MM.1S (cell line): ENCODE results near the gene CILP2.

Experiments used
- DNase-seq: peaks from one replicate; pipeline ENCODE4 v3.0.0-alpha.2; 2015
- H2AFZ ChIP-seq: fragments of 300-600 bp; sonication (generic); 2 replicates; pipeline ENCODE4 v1.6.0; 2016; ENCODE audit warnings: antibody characterized with exemption, low read length
- H3F3A ChIP-seq: fragments of 300-600 bp; sonication (generic); 2 replicates; pipeline ENCODE4 v1.6.1; 2016; ENCODE audit warnings: mild to moderate bottlenecking, antibody characterized with exemption, low read length, moderate library complexity, mixed read lengths; ENCODE audit not compliant: insufficient read depth
- H3K27ac ChIP-seq: fragments of 300-600 bp; sonication (generic); 2 replicates; pipeline ENCODE4 v1.5.1; 2016; ENCODE audit warnings: mild to moderate bottlenecking, low read length
- H3K27me3 ChIP-seq: fragments of 300-600 bp; sonication (generic); replicated peaks from 2 replicates; pipeline ENCODE4 v1.6.0; 2016; ENCODE audit warnings: low read length; ENCODE audit not compliant: insufficient read depth
- H3K36me3 ChIP-seq: fragments of 300-600 bp; sonication (generic); replicated peaks from 2 replicates; pipeline ENCODE4 v1.6.1; 2016; ENCODE audit warnings: mild to moderate bottlenecking, low read length, mixed read lengths; ENCODE audit not compliant: insufficient read depth
- H3K4me1 ChIP-seq: fragments of 300-600 bp; sonication (generic); 2 replicates; pipeline ENCODE4 v1.6.1; 2016; ENCODE audit warnings: low read length, mixed read lengths
- H3K4me2 ChIP-seq: fragments of 300-600 bp; sonication (generic); 2 replicates; pipeline ENCODE4 v1.6.0; 2016; ENCODE audit warnings: low read depth, low read length
- H3K4me3 ChIP-seq: fragments of 300-600 bp; sonication (generic); 2 replicates; pipeline ENCODE4 v1.5.1; 2016; ENCODE audit warnings: low read length, mixed read lengths
- H3K79me2 ChIP-seq: fragments of 300-600 bp; sonication (generic); 2 replicates; pipeline ENCODE4 v1.6.1; 2016; ENCODE audit warnings: mixed run types, low read length, mixed read lengths
- H3K9ac ChIP-seq: fragments of 300-600 bp; sonication (generic); 2 replicates; pipeline ENCODE4 v1.6.1; 2016; ENCODE audit warnings: low read length, mixed read lengths
- H3K9me2 ChIP-seq: fragments of 300-600 bp; sonication (generic); replicated peaks from 2 replicates; pipeline ENCODE4 v1.6.1; 2016; ENCODE audit warnings: mild to moderate bottlenecking, low read length, mixed read lengths; ENCODE audit not compliant: insufficient read depth
- H3K9me3 ChIP-seq: fragments of 300-600 bp; sonication (generic); replicated peaks from 2 replicates; pipeline ENCODE4 v1.6.1; 2016; ENCODE audit warnings: mild to moderate bottlenecking, low read length, mixed read lengths; ENCODE audit not compliant: insufficient read depth
- H4K20me1 ChIP-seq: fragments of 300-600 bp; sonication (generic); 2 replicates; pipeline ENCODE4 v1.6.1; 2016; ENCODE audit warnings: mild to moderate bottlenecking, low read length, moderate library complexity, mixed read lengths; ENCODE audit not compliant: insufficient read depth
- EZH2 ChIP-seq: fragments of 300-600 bp; sonication (generic); optimal IDR thresholded peaks from 2 replicates; pipeline ENCODE3; 2017; ENCODE audit warnings: low read depth, mild to moderate bottlenecking, antibody characterized with exemption, low read length, mixed read lengths
- EZH2phosphoT487 ChIP-seq: fragments of 300-600 bp; sonication (generic); IDR thresholded peaks from 2 replicates; pipeline ENCODE4 v1.6.1; 2018; ENCODE audit warnings: antibody characterized with exemption, low read length
- TF ChIP-seq, protein P1 (sequence below): fragments of 300-600 bp; sonication (generic); IDR thresholded peaks from 2 replicates; pipeline ENCODE4 v1.5.1; 2016; ENCODE audit warnings: antibody characterized with exemption, low read length, mixed read lengths

The CILP2 gene

GRCh38 chr19:19579533-19580361 is 41.7 kb downstream of the CILP2 start:
- H3F3A ChIP-seq = no peaks in the 10 kb centered on the region
- H3K27ac ChIP-seq = no peak overlapping the region
- H3K4me3 ChIP-seq = no peak overlapping the region
- TF ChIP-seq EZH2phosphoT487 (no peak), EZH2 (no peak)
- TF ChIP-seq, protein P1, sequence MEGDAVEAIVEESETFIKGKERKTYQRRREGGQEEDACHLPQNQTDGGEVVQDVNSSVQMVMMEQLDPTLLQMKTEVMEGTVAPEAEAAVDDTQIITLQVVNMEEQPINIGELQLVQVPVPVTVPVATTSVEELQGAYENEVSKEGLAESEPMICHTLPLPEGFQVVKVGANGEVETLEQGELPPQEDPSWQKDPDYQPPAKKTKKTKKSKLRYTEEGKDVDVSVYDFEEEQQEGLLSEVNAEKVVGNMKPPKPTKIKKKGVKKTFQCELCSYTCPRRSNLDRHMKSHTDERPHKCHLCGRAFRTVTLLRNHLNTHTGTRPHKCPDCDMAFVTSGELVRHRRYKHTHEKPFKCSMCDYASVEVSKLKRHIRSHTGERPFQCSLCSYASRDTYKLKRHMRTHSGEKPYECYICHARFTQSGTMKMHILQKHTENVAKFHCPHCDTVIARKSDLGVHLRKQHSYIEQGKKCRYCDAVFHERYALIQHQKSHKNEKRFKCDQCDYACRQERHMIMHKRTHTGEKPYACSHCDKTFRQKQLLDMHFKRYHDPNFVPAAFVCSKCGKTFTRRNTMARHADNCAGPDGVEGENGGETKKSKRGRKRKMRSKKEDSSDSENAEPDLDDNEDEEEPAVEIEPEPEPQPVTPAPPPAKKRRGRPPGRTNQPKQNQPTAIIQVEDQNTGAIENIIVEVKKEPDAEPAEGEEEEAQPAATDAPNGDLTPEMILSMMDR = no peak
- no peaks in the 10 kb centered on the region for H3K9me3 ChIP-seq
- no peak overlapping the region for H2AFZ ChIP-seq
- peaks cover 6% of the 10 kb centered on the region for H3K27me3 ChIP-seq
- DNase-seq = no peak
- H3K79me2 ChIP-seq = no peaks in the 10 kb centered on the region
- no peaks in the 10 kb centered on the region for H3K36me3 ChIP-seq
- no peaks in the 10 kb centered on the region for H4K20me1 ChIP-seq
- H3K9me2 ChIP-seq = no peaks in the 10 kb centered on the region
- no peak overlapping the region for H3K4me2 ChIP-seq
- H3K4me1 ChIP-seq = no peaks in the 10 kb centered on the region
- no peak overlapping the region for H3K9ac ChIP-seq

DNA sequence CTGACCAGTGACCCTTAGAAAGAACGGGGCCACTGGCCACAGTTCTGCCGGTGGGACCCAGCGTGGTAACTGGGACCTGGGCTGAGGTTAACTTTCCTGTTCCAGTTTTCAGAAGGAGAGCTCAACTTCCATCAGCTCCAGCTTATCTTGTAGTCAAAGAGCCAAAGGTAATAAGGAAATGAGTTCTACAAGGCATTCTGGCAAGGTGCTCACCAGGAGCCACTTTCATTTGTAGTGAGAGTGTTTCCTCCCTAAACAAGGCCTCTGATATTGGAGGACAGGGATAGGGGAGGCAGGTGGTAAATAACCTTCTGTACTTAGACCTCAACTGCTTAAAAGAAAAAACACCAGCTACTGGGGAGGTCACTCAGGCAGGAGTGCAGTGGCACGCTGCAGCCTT is 42.4 kb downstream of the CILP2 start:
- no peaks in the 10 kb centered on the region for H4K20me1 ChIP-seq
- no peak overlapping the region for H2AFZ ChIP-seq
- H3K79me2 ChIP-seq = no peaks in the 10 kb centered on the region

DNA sequence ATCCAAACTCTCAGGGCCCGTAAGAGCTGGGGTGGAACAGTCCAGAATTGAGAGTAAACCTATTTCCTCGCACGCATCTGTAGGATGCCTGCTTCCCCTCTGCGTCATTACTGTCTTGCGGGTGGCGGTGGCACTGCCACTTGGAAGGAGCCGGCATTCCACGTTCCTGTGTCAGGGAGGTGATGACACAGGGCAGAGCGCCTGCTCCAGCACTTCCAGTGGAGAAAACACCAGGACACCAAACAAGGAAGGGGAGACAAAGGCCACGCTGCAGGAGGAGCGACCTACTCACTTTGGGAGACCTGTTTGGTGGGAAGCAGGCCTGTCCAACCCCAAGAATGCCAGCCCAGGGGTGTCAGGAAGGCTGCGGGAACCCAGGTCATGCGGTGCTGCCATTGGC is 43.3 kb downstream of the CILP2 start:
- no peaks in the 10 kb centered on the region for H3K9me2 ChIP-seq
- TF ChIP-seq EZH2phosphoT487 = no peak
- TF ChIP-seq, protein P1 = no peak
- TF ChIP-seq EZH2 = no peak
- no peak overlapping the region for H3K4me3 ChIP-seq
- H3K79me2 ChIP-seq = no peaks in the 10 kb centered on the region
- H3K27me3 ChIP-seq = peaks cover 6% of the 10 kb centered on the region
- no peaks in the 10 kb centered on the region for H3F3A ChIP-seq
- no peaks in the 10 kb centered on the region for H3K4me1 ChIP-seq
- H4K20me1 ChIP-seq = no peaks in the 10 kb centered on the region
- no peak overlapping the region for H3K9ac ChIP-seq
- H2AFZ ChIP-seq = no peak overlapping the region
- H3K9me3 ChIP-seq = no peaks in the 10 kb centered on the region
- no peak for DNase-seq
- H3K36me3 ChIP-seq = no peaks in the 10 kb centered on the region
- no peak overlapping the region for H3K27ac ChIP-seq
- H3K4me2 ChIP-seq = no peak overlapping the region

More for the DNA sequence above, 42.4 kb downstream of the CILP2 start:
- TF ChIP-seq EZH2 (no peak), EZH2phosphoT487 (no peak)
- TF ChIP-seq, protein P1 = no peak
- Histone ChIP-seq H3K36me3 (no peaks in the 10 kb centered on the region), H3K9ac (no peak overlapping the region), H3K4me1 (no peaks in the 10 kb centered on the region), H3F3A (no peaks in the 10 kb centered on the region), H3K4me3 (no peak overlapping the region), H3K9me3 (no peaks in the 10 kb centered on the region), H3K27ac (no peak overlapping the region), H3K9me2 (no peaks in the 10 kb centered on the region), H3K27me3 (peaks cover 6% of the 10 kb centered on the region), H3K4me2 (no peak overlapping the region)
- no peak for DNase-seq
